Central memory CD8-positive, alpha-beta T cell (primary cell): ENCODE measurements around the gene PIBF1.

Experiments used
- ATAC-seq: fragments of 150-1000 bp; cut with Tn5 transposase; replicated peaks from 2 replicates; pipeline ENCODE4 v1.10.0; 2022; ENCODE audit warnings: mild to moderate bottlenecking, moderate FRiP score, moderate number of reproducible peaks; ENCODE audit not compliant: poor library complexity, severe bottlenecking; ENCODE audit errors: extremely low read depth
- DNase-seq, 2 donors: peaks; one replicate each; pipeline ENCODE4 v3.0.0; 2021; ENCODE audit warnings: low spot score in 2 of 2
- H3K27ac Mint-ChIP-seq: one replicate; pipeline ENCODE4 v1.8.0; 2022; ENCODE audit warnings: low read depth, mild to moderate bottlenecking, moderate library complexity, mixed read lengths
- H3K27me3 Mint-ChIP-seq: one replicate; pipeline ENCODE4 v1.8.0; 2022; ENCODE audit warnings: mixed read lengths
- H3K36me3 Mint-ChIP-seq: one replicate; pipeline ENCODE4 v1.8.0; 2022; ENCODE audit warnings: mild to moderate bottlenecking, moderate library complexity, mixed read lengths; ENCODE audit not compliant: insufficient read depth
- H3K4me1 Mint-ChIP-seq: one replicate; pipeline ENCODE4 v1.8.0; 2022; ENCODE audit warnings: mixed read lengths
- H3K4me3 Mint-ChIP-seq: one replicate; pipeline ENCODE4 v1.8.0; 2022; ENCODE audit warnings: mild to moderate bottlenecking, moderate library complexity, mixed read lengths
- H3K9me3 Mint-ChIP-seq: one replicate; pipeline ENCODE4 v1.8.0; 2022; ENCODE audit warnings: mixed read lengths

PIBF1 gene

DNA sequence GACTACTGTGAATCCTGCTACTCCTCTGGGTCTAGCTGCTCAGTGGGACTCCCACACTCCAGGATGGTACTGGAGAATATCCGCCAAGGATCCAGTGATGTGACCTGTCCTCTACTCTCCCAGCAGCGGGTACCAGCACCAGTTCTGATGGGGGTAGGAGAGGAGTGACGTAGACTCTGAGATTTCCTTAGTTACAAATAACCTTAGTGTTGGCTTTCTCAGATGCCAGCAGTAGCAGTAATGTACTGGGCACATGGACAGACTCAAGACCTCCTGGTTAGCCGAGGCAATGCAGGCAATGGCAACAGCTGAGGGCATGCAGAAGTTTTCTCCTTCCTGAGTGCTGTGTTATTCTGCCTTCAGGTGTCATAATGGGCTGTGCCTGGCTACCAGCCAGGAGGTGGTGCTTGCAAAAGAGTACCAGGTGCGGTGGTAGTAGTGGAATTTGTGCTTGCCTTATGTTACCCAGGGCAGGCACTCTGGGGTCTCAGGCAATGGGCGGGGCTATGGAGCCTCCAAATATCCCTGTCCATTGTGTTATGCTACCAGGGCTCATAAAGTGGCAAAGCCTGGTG lies 171.5 kb downstream of the PIBF1 start:
- peaks cover 6% of the 10 kb centered on the region for H3K36me3 Mint-ChIP-seq
- no peaks in the 10 kb centered on the region for H3K27me3 Mint-ChIP-seq
- ATAC-seq (no peak), DNase-seq (no peak)
- H3K4me1 Mint-ChIP-seq: no peaks in the 10 kb centered on the region
- H3K9me3 Mint-ChIP-seq: peaks cover 5% of the 10 kb centered on the region
- H3K27ac Mint-ChIP-seq: no peak overlapping the region
- no peak overlapping the region for H3K4me3 Mint-ChIP-seq

- DNase-seq: no peak
- H3K27ac Mint-ChIP-seq: no peak overlapping the region
These were observed 177.7 kb downstream of the PIBF1 start for GRCh38 chr13:72959643-72960042.

DNA sequence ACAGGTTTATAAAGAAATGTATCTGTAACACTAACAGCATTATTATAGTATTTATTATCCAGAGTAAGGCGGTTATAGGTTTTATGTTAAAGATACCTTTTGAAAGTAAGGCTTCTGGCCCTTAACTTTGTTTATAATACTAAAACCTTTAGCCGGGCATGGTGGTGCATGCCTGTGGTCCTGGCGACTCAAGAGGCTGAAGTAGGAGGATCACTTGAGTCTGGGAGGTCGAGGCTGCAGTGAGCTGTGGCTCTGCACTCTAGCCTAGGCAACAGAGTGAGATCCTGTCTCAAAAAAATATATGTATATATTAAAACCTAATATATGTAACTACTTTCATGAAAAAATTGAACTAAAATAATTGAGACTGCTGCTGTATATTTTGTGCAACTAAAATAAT lies 178.2 kb downstream of the PIBF1 start:
- Mint-ChIP-seq H3K27ac (no peak overlapping the region), H3K4me1 (peaks cover 5% of the 10 kb centered on the region), H3K9me3 (peaks cover 5% of the 10 kb centered on the region), H3K36me3 (peaks cover 10% of the 10 kb centered on the region), H3K4me3 (no peak overlapping the region), H3K27me3 (no peaks in the 10 kb centered on the region)
- DNase-seq (no peak), ATAC-seq (no peak)

More at GRCh38 chr13:72959643-72960042, 177.7 kb downstream of the PIBF1 start:
- H3K27me3 Mint-ChIP-seq: no peaks in the 10 kb centered on the region
- peaks cover 5% of the 10 kb centered on the region for H3K9me3 Mint-ChIP-seq
- peaks cover 9% of the 10 kb centered on the region for H3K36me3 Mint-ChIP-seq
- H3K4me1 Mint-ChIP-seq: peaks cover 5% of the 10 kb centered on the region
- ATAC-seq: no peak
- no peak overlapping the region for H3K4me3 Mint-ChIP-seq

DNA sequence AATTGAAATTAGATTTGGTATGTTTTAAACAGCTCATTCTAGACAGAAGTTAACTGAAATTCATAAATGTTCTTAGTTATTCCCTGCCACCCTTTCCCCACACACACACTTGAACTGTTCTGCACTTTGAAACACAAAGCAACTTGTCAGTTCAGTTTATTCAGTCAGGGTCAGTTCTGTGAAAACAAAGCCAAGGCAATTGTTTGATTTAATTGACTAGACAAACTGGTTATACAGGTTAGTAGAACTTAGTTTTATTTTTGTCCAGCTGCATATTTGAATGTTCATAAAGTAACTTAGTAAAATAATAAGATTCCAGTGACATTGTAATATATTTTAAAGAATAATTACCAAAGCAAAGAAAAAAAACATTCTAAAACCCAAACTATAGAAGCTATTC lies 178.6 kb downstream of the PIBF1 start:
- H3K27ac Mint-ChIP-seq: no peak overlapping the region
- H3K9me3 Mint-ChIP-seq: peaks cover 5% of the 10 kb centered on the region

GRCh38 chr13:72963762-72964161 lies 181.8 kb downstream of the PIBF1 start:
- no peaks in the 10 kb centered on the region for H3K27me3 Mint-ChIP-seq
- DNase-seq: no peak
- H3K9me3 Mint-ChIP-seq: no peaks in the 10 kb centered on the region
- peaks cover 8% of the 10 kb centered on the region for H3K36me3 Mint-ChIP-seq
- H3K27ac Mint-ChIP-seq: no peak overlapping the region
- H3K4me3 Mint-ChIP-seq: no peak overlapping the region
- no peak for ATAC-seq
- peaks cover 5% of the 10 kb centered on the region for H3K4me1 Mint-ChIP-seq

More for the DNA sequence above, 178.6 kb downstream of the PIBF1 start:
- Mint-ChIP-seq H3K4me3 (no peak overlapping the region), H3K27me3 (no peaks in the 10 kb centered on the region), H3K36me3 (peaks cover 11% of the 10 kb centered on the region), H3K4me1 (peaks cover 5% of the 10 kb centered on the region)
- DNase-seq: no peak
- no peak for ATAC-seq

DNA sequence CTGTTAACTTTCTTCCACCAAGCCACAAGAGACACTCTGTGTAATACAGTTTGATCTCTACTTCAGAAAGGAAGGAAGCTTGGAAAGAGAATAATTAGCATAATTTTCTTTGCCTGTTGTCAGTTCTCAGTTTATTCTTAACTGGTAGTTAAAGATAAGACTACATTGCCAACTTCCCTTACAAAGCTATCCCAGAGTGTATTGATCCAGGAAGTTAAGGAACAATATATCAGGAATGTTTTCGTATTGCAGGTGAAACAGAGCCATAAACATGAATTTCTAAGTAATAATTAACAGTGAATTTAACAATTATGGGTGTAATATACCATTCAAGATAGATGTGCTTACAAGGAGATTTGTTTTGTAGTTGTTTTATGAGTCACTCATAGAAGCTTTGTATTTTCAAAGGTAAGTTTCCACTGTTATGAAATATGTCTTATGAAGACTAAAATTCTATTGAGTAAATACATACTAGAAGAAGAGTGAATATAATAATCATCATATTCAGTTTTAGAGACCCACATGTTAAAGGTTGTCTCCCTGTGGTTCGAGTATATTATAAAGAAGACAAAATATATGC lies 188.5 kb downstream of the PIBF1 start:
- Mint-ChIP-seq H3K4me3 (no peak overlapping the region), H3K27me3 (no peaks in the 10 kb centered on the region), H3K9me3 (no peaks in the 10 kb centered on the region), H3K27ac (no peak overlapping the region), H3K4me1 (peaks cover 5% of the 10 kb centered on the region), H3K36me3 (peaks cover 10% of the 10 kb centered on the region)
- no peak for ATAC-seq
- no peak for DNase-seq

DNA sequence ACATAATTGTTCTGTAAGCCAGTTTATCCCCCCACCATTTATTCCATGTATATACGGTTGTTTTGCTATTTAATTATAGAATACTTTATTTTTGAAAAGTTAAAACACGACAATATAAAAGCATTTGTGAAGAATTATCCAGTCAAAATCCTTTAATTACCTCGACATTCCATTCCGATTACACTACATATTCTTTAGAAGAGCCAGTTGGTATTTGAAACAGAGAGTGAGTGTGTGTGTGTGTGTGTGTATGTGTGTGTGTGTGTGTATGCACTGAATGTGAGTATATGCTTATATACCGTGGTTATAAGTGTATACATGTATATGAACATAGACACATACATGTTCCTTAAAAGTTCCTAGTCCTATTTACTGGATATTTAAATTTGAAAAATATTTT lies 189.0 kb downstream of the PIBF1 start:
- H3K27ac Mint-ChIP-seq: no peak overlapping the region
- no peak overlapping the region for H3K4me3 Mint-ChIP-seq
- peaks cover 12% of the 10 kb centered on the region for H3K36me3 Mint-ChIP-seq
- no peaks in the 10 kb centered on the region for H3K9me3 Mint-ChIP-seq
- DNase-seq: no peak
- H3K27me3 Mint-ChIP-seq: no peaks in the 10 kb centered on the region
- no peak for ATAC-seq
- peaks cover 5% of the 10 kb centered on the region for H3K4me1 Mint-ChIP-seq

- H3K9me3 Mint-ChIP-seq: no peaks in the 10 kb centered on the region
- DNase-seq (no peak), ATAC-seq (no peak)
- peaks cover 5% of the 10 kb centered on the region for H3K4me1 Mint-ChIP-seq
- H3K4me3 Mint-ChIP-seq: no peak overlapping the region
- H3K27ac Mint-ChIP-seq: no peak overlapping the region
- no peaks in the 10 kb centered on the region for H3K27me3 Mint-ChIP-seq
- peaks cover 11% of the 10 kb centered on the region for H3K36me3 Mint-ChIP-seq
These were observed 191.3 kb downstream of the PIBF1 start for GRCh38 chr13:72973234-72973633.

GRCh38 chr13:72983085-72983768 lies 201.3 kb downstream of the PIBF1 start:
- ATAC-seq (no peak), DNase-seq (no peak)
- Mint-ChIP-seq H3K27me3 (no peaks in the 10 kb centered on the region), H3K4me3 (no peak overlapping the region), H3K9me3 (no peaks in the 10 kb centered on the region), H3K4me1 (no peaks in the 10 kb centered on the region), H3K27ac (no peak overlapping the region), H3K36me3 (no peaks in the 10 kb centered on the region)

- no peak overlapping the region for H3K4me3 Mint-ChIP-seq
- H3K9me3 Mint-ChIP-seq: no peaks in the 10 kb centered on the region
- DNase-seq: no peak
- no peaks in the 10 kb centered on the region for H3K4me1 Mint-ChIP-seq
- no peak overlapping the region for H3K27ac Mint-ChIP-seq
- H3K36me3 Mint-ChIP-seq: peaks cover 3% of the 10 kb centered on the region
- ATAC-seq: no peak
- no peaks in the 10 kb centered on the region for H3K27me3 Mint-ChIP-seq
These were observed 203.7 kb downstream of the PIBF1 start for GRCh38 chr13:72985610-72986009.

DNA sequence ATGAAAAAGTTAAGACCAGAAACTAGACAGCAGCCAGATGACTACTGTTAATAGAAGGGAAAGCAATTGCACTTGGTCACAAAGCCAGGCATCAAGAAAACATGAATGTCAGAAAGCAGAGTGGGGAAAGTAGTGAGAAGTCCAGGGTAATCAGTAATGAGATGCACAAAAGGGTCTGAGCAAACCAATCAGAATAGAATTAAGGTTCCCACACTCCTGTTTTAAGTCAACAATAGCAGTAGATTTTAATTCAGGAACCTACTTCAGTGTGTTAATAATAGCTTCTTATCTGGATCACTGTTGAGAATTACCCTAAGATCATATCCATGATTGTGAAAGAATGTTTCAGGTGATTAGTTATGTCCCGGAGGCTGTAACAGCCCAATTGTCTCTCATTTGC lies 204.3 kb downstream of the PIBF1 start:
- H3K36me3 Mint-ChIP-seq: peaks cover 3% of the 10 kb centered on the region
- DNase-seq (no peak), ATAC-seq (no peak)
- no peaks in the 10 kb centered on the region for H3K27me3 Mint-ChIP-seq
- no peak overlapping the region for H3K4me3 Mint-ChIP-seq
- no peak overlapping the region for H3K27ac Mint-ChIP-seq
- H3K4me1 Mint-ChIP-seq: no peaks in the 10 kb centered on the region
- H3K9me3 Mint-ChIP-seq: no peaks in the 10 kb centered on the region

GRCh38 chr13:72990953-72991352 lies 209.0 kb downstream of the PIBF1 start:
- Mint-ChIP-seq H3K9me3 (no peaks in the 10 kb centered on the region), H3K4me1 (no peaks in the 10 kb centered on the region), H3K36me3 (peaks cover 5% of the 10 kb centered on the region), H3K27ac (no peak overlapping the region), H3K4me3 (no peak overlapping the region), H3K27me3 (no peaks in the 10 kb centered on the region)
- ATAC-seq (no peak), DNase-seq (no peak)

DNA sequence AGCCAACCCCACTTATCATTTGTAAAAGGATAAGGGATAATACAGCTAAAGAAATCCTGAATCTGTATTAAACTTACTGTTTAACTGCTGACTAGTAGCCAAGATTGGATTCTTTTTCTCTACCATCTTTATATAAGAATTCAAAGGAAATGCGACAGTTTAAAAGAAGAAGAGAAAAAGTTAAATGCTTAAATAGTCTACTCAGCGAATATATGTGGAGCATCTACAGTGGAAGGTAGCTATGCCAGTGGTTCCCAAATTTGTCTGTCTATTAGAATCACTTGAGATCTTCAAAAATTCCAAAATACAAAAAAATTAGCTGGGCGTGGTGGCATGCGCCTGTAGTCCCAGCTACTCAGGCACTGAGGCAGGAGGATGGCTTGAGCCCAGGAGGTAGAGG lies 216.1 kb downstream of the PIBF1 start:
- H3K36me3 Mint-ChIP-seq: peaks cover 8% of the 10 kb centered on the region
- no peak for ATAC-seq
- H3K27me3 Mint-ChIP-seq: no peaks in the 10 kb centered on the region
- no peak overlapping the region for H3K27ac Mint-ChIP-seq
- H3K4me3 Mint-ChIP-seq: no peak overlapping the region
- H3K4me1 Mint-ChIP-seq: no peaks in the 10 kb centered on the region
- H3K9me3 Mint-ChIP-seq: no peaks in the 10 kb centered on the region
- DNase-seq: no peak
